Mesenchymal stem cell (in vitro differentiated cells and primary cell): ENCODE results near the gene PLAC1.

ENCODE experiments used
- DNase-seq: peaks from one replicate; pipeline ENCODE4 v3.0.0-alpha.2; 2013
- H2AFZ ChIP-seq: one replicate; pipeline ENCODE4 v1.6.1; 2013; ENCODE audit warnings: low read depth, mild to moderate bottlenecking, control low read depth, inconsistent platforms, low read length, moderate library complexity
- H2AK5ac ChIP-seq: 2 replicates; pipeline ENCODE4 v1.6.1; 2013; ENCODE audit warnings: low read length, moderate library complexity, mild to moderate bottlenecking, inconsistent platforms; ENCODE audit not compliant: severe bottlenecking
- H2BK120ac ChIP-seq: one replicate; pipeline ENCODE4 v1.6.1; 2013; ENCODE audit warnings: low read depth, mild to moderate bottlenecking, inconsistent platforms, low read length, moderate library complexity
- H2BK12ac ChIP-seq, 2 experiments: one replicate each; pipeline ENCODE4 v1.6.1; 2013; ENCODE audit warnings: inconsistent platforms in 2 of 2, low read length in 2 of 2, mild to moderate bottlenecking in 2 of 2, moderate library complexity in 2 of 2, control low read depth in 1 of 2
- H2BK15ac ChIP-seq: one replicate; pipeline ENCODE4 v1.6.1; 2013; ENCODE audit warnings: mild to moderate bottlenecking, low read depth, inconsistent platforms; ENCODE audit not compliant: poor library complexity, severe bottlenecking
- H2BK5ac ChIP-seq: 2 replicates; pipeline ENCODE4 v1.6.1; 2013; ENCODE audit warnings: low read depth, mild to moderate bottlenecking, low read length, control low read depth, inconsistent platforms; ENCODE audit not compliant: poor library complexity, severe bottlenecking
- H3K14ac ChIP-seq, 2 experiments: one replicate each; pipeline ENCODE4 v1.6.1; 2013; ENCODE audit warnings: inconsistent platforms in 2 of 2, low read length in 2 of 2, control low read depth in 1 of 2, mild to moderate bottlenecking in 1 of 2, moderate library complexity in 1 of 2
- H3K18ac ChIP-seq, 2 experiments: one replicate each; pipeline ENCODE4 v1.6.1; 2013; ENCODE audit warnings: inconsistent platforms in 2 of 2, low read length in 2 of 2, control low read depth in 1 of 2, low read depth in 1 of 2, mild to moderate bottlenecking in 1 of 2
- H3K23ac ChIP-seq, 2 experiments: one replicate each; pipeline ENCODE4 v1.6.1; 2013; ENCODE audit warnings: inconsistent platforms in 2 of 2, low read length in 2 of 2, mild to moderate bottlenecking in 2 of 2, moderate library complexity in 2 of 2, control low read depth in 1 of 2
- H3K27ac ChIP-seq: 2 replicates; pipeline ENCODE4 v1.5.1; 2013; ENCODE audit warnings: mild to moderate bottlenecking, moderate library complexity, low read length, control low read depth, inconsistent platforms; ENCODE audit not compliant: poor library complexity, severe bottlenecking
- H3K27me3 ChIP-seq, 2 experiments: 2 replicates each; pipeline versions ENCODE4 v1.6.1 to v1.7.0; 2013; ENCODE audit warnings: low read length in 2 of 2, mild to moderate bottlenecking in 2 of 2, moderate library complexity in 2 of 2, control low read depth in 1 of 2, inconsistent platforms in 1 of 2; ENCODE audit not compliant: control insufficient read depth in 1 of 2, insufficient read depth in 1 of 2
- H3K36me3 ChIP-seq, 2 experiments: 2 replicates each; pipeline versions ENCODE4 v1.6.1 to v1.7.0; 2013; ENCODE audit warnings: low read length in 2 of 2, control low read depth in 1 of 2, inconsistent platforms in 1 of 2, low read depth in 1 of 2, mild to moderate bottlenecking in 1 of 2; ENCODE audit not compliant: insufficient read depth in 2 of 2, control insufficient read depth in 1 of 2
- H3K4ac ChIP-seq, 2 experiments: one replicate each; pipeline ENCODE4 v1.6.1; 2013; ENCODE audit warnings: inconsistent platforms in 2 of 2, low read length in 2 of 2, mild to moderate bottlenecking in 2 of 2, moderate library complexity in 2 of 2, control low read depth in 1 of 2, low read depth in 1 of 2
- H3K4me1 ChIP-seq: 2 replicates; pipeline ENCODE4 v1.6.1; 2013; ENCODE audit warnings: low read depth, low read length, control low read depth; ENCODE audit not compliant: control insufficient read depth, insufficient read depth
- H3K4me2 ChIP-seq: 2 replicates; pipeline ENCODE4 v1.6.1; 2013; ENCODE audit warnings: low read length, mild to moderate bottlenecking, inconsistent platforms; ENCODE audit not compliant: poor library complexity, severe bottlenecking
- H3K4me3 ChIP-seq, 2 experiments: 2 replicates each; pipeline versions ENCODE4 v1.5.1 to v1.7.0; 2013; ENCODE audit warnings: low read length in 2 of 2, mild to moderate bottlenecking in 2 of 2, control low read depth in 1 of 2, low read depth in 1 of 2; ENCODE audit not compliant: insufficient read depth in 1 of 2
- H3K79me1 ChIP-seq: replicated peaks from 2 replicates; pipeline ENCODE4 v1.6.1; 2013; ENCODE audit warnings: mild to moderate bottlenecking, control low read depth, low read length, inconsistent platforms; ENCODE audit not compliant: poor library complexity, severe bottlenecking
- H3K9ac ChIP-seq: 2 replicates; pipeline ENCODE4 v1.7.0; 2013; ENCODE audit warnings: mild to moderate bottlenecking, low read length, moderate library complexity
- H3K9me3 ChIP-seq: 2 replicates; pipeline ENCODE4 v1.7.0; 2013; ENCODE audit warnings: mild to moderate bottlenecking, low read length; ENCODE audit not compliant: control insufficient read depth
- H4K8ac ChIP-seq: one replicate; pipeline ENCODE4 v1.6.1; 2013; ENCODE audit warnings: inconsistent platforms, mild to moderate bottlenecking, low read length, moderate library complexity
- H4K91ac ChIP-seq: one replicate; pipeline ENCODE4 v1.6.1; 2013; ENCODE audit warnings: mild to moderate bottlenecking, low read length, inconsistent platforms
- WGBS: methylation state at CpG from one replicate; pipeline ENCODE4 v1.1.7; 2013; ENCODE audit warnings: mixed read lengths; 5-methylcytosine and 5-hydroxymethylcytosine counted together

The PLAC1 gene

GRCh38 chrX:134677332-134677731, 19.1 kb upstream of the PLAC1 start:
- Histone ChIP-seq H2BK5ac (no peak overlapping the region), H2AK5ac (no peak overlapping the region), H3K18ac (peak overlapping the region in 1 of 2 experiments; percentile 12), H3K14ac (no peak overlapping the region), H3K4me1 (peaks cover 2% of the 10 kb centered on the region), H3K4me3 (no peak overlapping the region), H2BK12ac (peak overlapping the region in 1 of 2 experiments; percentile 54), H3K79me1 (no peaks in the 10 kb centered on the region), H4K91ac (no peak overlapping the region), H2BK120ac (no peak overlapping the region), H3K23ac (no peak overlapping the region), H3K9ac (no peak overlapping the region), H3K4me2 (no peak overlapping the region), H2AFZ (no peak overlapping the region), H3K27me3 (no peaks in the 10 kb centered on the region), H4K8ac (no peak overlapping the region), H3K9me3 (no peaks in the 10 kb centered on the region), H3K27ac (no peak overlapping the region), H2BK15ac (no peak overlapping the region), H3K4ac (no peak overlapping the region), H3K36me3 (no peaks in the 10 kb centered on the region)
- 97% methylated on average over 4 of the region's 4 CpGs for WGBS
- DNase-seq, result no peak

- no peak overlapping the region for H2AK5ac ChIP-seq
- 3% methylated on average over 2 of the region's 2 CpGs for WGBS
- peak overlapping the region; percentile 75 for H4K8ac ChIP-seq
- no peak overlapping the region for H3K9ac ChIP-seq
- H3K79me1 ChIP-seq, result no peaks in the 10 kb centered on the region
- no peak overlapping the region for H2BK120ac ChIP-seq
- H3K4me3 ChIP-seq, result no peak overlapping the region
- no peak overlapping the region for H2AFZ ChIP-seq
- DNase-seq, result peak; percentile 71
- H3K4me1 ChIP-seq, result peaks cover 2% of the 10 kb centered on the region
- H3K18ac ChIP-seq, result peak overlapping the region in 1 of 2 experiments; percentile 79
- H2BK5ac ChIP-seq, result no peak overlapping the region
- no peak overlapping the region for H3K14ac ChIP-seq
- no peaks in the 10 kb centered on the region for H3K36me3 ChIP-seq
- no peak overlapping the region for H3K4ac ChIP-seq
- H3K9me3 ChIP-seq, result no peaks in the 10 kb centered on the region
- peak overlapping the region; percentile 75 for H4K91ac ChIP-seq
- no peaks in the 10 kb centered on the region for H3K27me3 ChIP-seq
- H2BK15ac ChIP-seq, result peak overlapping the region; percentile 98
- H3K4me2 ChIP-seq, result no peak overlapping the region
- no peak overlapping the region for H3K27ac ChIP-seq
- H2BK12ac ChIP-seq, result peak overlapping the region in 1 of 2 experiments; percentile 76
- no peak overlapping the region for H3K23ac ChIP-seq
These were observed 18.2 kb upstream of the PLAC1 start for GRCh38 chrX:134676436-134676835.

DNA sequence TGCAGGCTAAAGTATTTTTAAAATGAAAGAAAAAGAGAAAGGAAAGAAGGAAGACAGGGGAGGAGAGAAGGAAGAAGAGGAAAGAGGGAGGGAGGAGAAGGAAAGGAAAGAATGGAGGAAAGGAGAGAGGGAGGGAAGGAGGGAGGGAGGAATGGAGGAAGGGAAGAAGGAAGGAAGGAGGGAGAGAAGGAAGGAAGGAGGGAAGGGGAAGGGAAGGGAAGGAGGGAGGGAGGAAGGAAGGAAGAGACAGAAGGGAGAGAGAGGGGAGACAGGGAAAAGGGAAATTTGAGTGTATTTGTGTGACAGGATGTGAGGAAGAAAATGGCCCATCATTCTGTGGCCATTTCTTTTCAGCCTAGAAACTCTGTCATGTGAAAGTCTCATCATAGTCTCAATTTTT, 14.9 kb upstream of the PLAC1 start:
- H3K9me3 ChIP-seq, result no peaks in the 10 kb centered on the region
- H2AK5ac ChIP-seq, result no peak overlapping the region
- H3K4me1 ChIP-seq, result peaks cover 14% of the 10 kb centered on the region
- H3K4me3 ChIP-seq, result no peak overlapping the region
- H4K91ac ChIP-seq, result no peak overlapping the region
- H3K9ac ChIP-seq, result no peak overlapping the region
- H2AFZ ChIP-seq, result no peak overlapping the region
- peak overlapping the region; percentile 7 for H2BK15ac ChIP-seq
- peak overlapping the region in 1 of 2 experiments; percentile 84 for H2BK12ac ChIP-seq
- H3K36me3 ChIP-seq, result no peaks in the 10 kb centered on the region
- H3K27me3 ChIP-seq, result no peaks in the 10 kb centered on the region
- H2BK120ac ChIP-seq, result no peak overlapping the region
- no peak overlapping the region for H2BK5ac ChIP-seq
- H3K23ac ChIP-seq, result no peak overlapping the region
- peak overlapping the region in 1 of 2 experiments; percentile 49 for H3K4ac ChIP-seq
- no peaks in the 10 kb centered on the region for H3K79me1 ChIP-seq
- H3K4me2 ChIP-seq, result no peak overlapping the region
- no peak overlapping the region for H4K8ac ChIP-seq
- H3K18ac ChIP-seq, result no peak overlapping the region
- no peak for DNase-seq
- no peak overlapping the region for H3K14ac ChIP-seq
- H3K27ac ChIP-seq, result no peak overlapping the region

- Histone ChIP-seq H3K27ac (no peak overlapping the region), H3K14ac (no peak overlapping the region)
- DNase-seq, result no peak
These were observed 13.8 kb upstream of the PLAC1 start for GRCh38 chrX:134672101-134672500.

More at GRCh38 chrX:134672101-134672500, 13.8 kb upstream of the PLAC1 start:
- Histone ChIP-seq H3K18ac (no peak overlapping the region), H2BK5ac (no peak overlapping the region), H4K8ac (no peak overlapping the region), H3K27me3 (no peaks in the 10 kb centered on the region), H3K4me2 (no peak overlapping the region), H3K23ac (no peak overlapping the region), H4K91ac (no peak overlapping the region), H2BK120ac (no peak overlapping the region), H3K9ac (no peak overlapping the region), H2BK12ac (no peak overlapping the region), H3K79me1 (no peaks in the 10 kb centered on the region), H2AFZ (no peak overlapping the region), H3K4ac (no peak overlapping the region), H3K4me3 (no peak overlapping the region), H2AK5ac (no peak overlapping the region), H2BK15ac (no peak overlapping the region), H3K4me1 (peaks cover 14% of the 10 kb centered on the region), H3K9me3 (no peaks in the 10 kb centered on the region), H3K36me3 (no peaks in the 10 kb centered on the region)
- 86% methylated on average over 2 of the region's 4 CpGs for WGBS
